HepG2 (cell line): ENCODE measurements around the gene PNLIPRP1. TPM values are rescaled to one million over a fixed set of nuclear protein-coding genes. Genes with fewer than 3 reads are reported as not detected.

Experiments
- ATAC-seq: fragments of 200-7000 bp; cut with Tn5 transposase; 3 replicates; pipeline ENCODE4 v1.9.1; 2020; ENCODE audit warnings: mild to moderate bottlenecking, moderate library complexity
- BruUV-seq: library from RNA; stranded (reverse); fragments of 400-500 nt; replicated peaks from 2 replicates; lab custom pipeline; 2021; lab: Mats Ljungman, UMichigan
- CTCF ChIA-PET: fragments of 300-600 bp; formaldehyde crosslinking; extraction: SDS; loops from one replicate; lab custom pipeline; 2021; ENCODE audit warnings: low total read pairs, inconsistent platforms, low intra/inter-chr PET ratio; lab: Yijun Ruan, JAX
- POLR2A ChIA-PET: fragments of 350-600 bp; sonication (Branson Sonifier 250); formaldehyde crosslinking; loops from one replicate; lab custom pipeline; 2020; ENCODE audit warnings: antibody characterized with exemption, inconsistent platforms; lab: Yijun Ruan, JAX
- DNase-seq: peaks from one replicate; pipeline ENCODE4 v3.0.0-alpha.2; 2015; ENCODE audit warnings: low spot score
- FAIRE-seq: peaks from 3 replicates; lab custom pipeline; 2011; peaks lifted over from hg19 to GRCh38; lab: Jason Lieb, UNC
- H2AFZ ChIP-seq: one replicate; pipeline ENCODE4 v1.6.1; 2011; ENCODE audit warnings: low read length, inconsistent platforms
- H3K27ac ChIP-seq: fragments of 300-600 bp; 3 replicates; pipeline ENCODE4 v1.8.0; 2011; ENCODE audit warnings: mixed run types, mild to moderate bottlenecking, mixed read lengths, low read length, inconsistent platforms; ENCODE audit not compliant: insufficient read depth; ENCODE audit errors: extremely low read length
- H3K27me3 ChIP-seq, 2 experiments: fragments of 200-600 bp in 1 of 2; 2 replicates in 1 of 2; 3 replicates in 1 of 2; pipeline versions ENCODE4 v1.6.0 to v1.8.0; 2011; ENCODE audit warnings: low read length in 2 of 2, mild to moderate bottlenecking in 2 of 2, moderate library complexity in 2 of 2, inconsistent platforms in 1 of 2; ENCODE audit not compliant: insufficient read depth in 2 of 2, control insufficient read depth in 1 of 2
- H3K36me3 ChIP-seq, 2 experiments: fragments of 200-600 bp in 1 of 2; replicated peaks in 1 of 2; 2 replicates in 1 of 2; 3 replicates in 1 of 2; pipeline versions ENCODE4 v1.5.1 to v1.8.0; 2011; ENCODE audit warnings: low read length in 2 of 2, inconsistent platforms in 1 of 2; ENCODE audit not compliant: insufficient read depth in 2 of 2, control insufficient read depth in 1 of 2
- H3K4me1 ChIP-seq: 2 replicates; pipeline ENCODE4 v1.5.1; 2012; ENCODE audit warnings: low read length, inconsistent platforms; ENCODE audit not compliant: insufficient read depth
- H3K4me2 ChIP-seq: 2 replicates; pipeline ENCODE4 v1.6.0; 2011; ENCODE audit warnings: low read depth, low read length, inconsistent platforms
- H3K4me3 ChIP-seq, 3 experiments: fragments of 200-600 bp in 1 of 3; sonication (generic), shearing (Covaris generic) in 1 of 3; replicated peaks in 1 of 3; 2 replicates each; pipeline ENCODE4 v1.5.1; 2011 to 2016; ENCODE audit warnings: low read length in 3 of 3, inconsistent platforms in 2 of 3, low read depth in 2 of 3, mild to moderate bottlenecking in 2 of 3, control low read depth in 1 of 3, mixed read lengths in 1 of 3; ENCODE audit not compliant: insufficient read depth in 1 of 3
- H3K79me2 ChIP-seq: one replicate; pipeline ENCODE4 v1.6.1; 2011; ENCODE audit warnings: low read length, inconsistent platforms; ENCODE audit not compliant: insufficient read depth
- H3K9ac ChIP-seq: 2 replicates; pipeline ENCODE4 v1.6.0; 2011; ENCODE audit warnings: mild to moderate bottlenecking, low read depth, low read length, inconsistent platforms; ENCODE audit not compliant: insufficient read depth
- H3K9me3 ChIP-seq: 2 replicates; pipeline ENCODE4 v1.5.1; 2012; ENCODE audit warnings: mild to moderate bottlenecking, low read length
- H4K20me1 ChIP-seq: 2 replicates; pipeline ENCODE4 v1.6.0; 2011; ENCODE audit warnings: inconsistent platforms, mild to moderate bottlenecking, low read length, moderate library complexity; ENCODE audit not compliant: insufficient read depth
- WGBS: methylation state at CpG from one replicate; pipeline ENCODE4 v1.1.6; 2017; ENCODE audit warnings: low lambda C conversion rate; 5-methylcytosine and 5-hydroxymethylcytosine counted together
- in situ Hi-C: cut with HindIII; loops from 2 replicates; pipeline ENCODE4 v1.10.0; 2017; ENCODE audit warnings: low pct_unique_long_range_greater_than_20kb; ENCODE audit not compliant: extremely low pct_ligation_motif_present
- intact Hi-C: fragments of 100-400 bp; cut with micrococcal nuclease; formaldehyde crosslinking; loops from one replicate; pipeline ENCODE4 v1.10.0; 2022; ENCODE audit not compliant: unreplicated experiment
- polyA plus RNA-seq, 8 experiments: library from polyadenylated mRNA; depleted of rRNA in 3 of 8; stranded (reverse) in 7 of 8; unstranded in 1 of 8; fragments of >200 nt; fragmentation: Illumina TruSeq in 4 of 8; extraction: Trizol in 4 of 8; gene quantifications; 2 replicates each; pipeline versions ENCODE4 v1.2.1 to v1.2.3, GENCODE V29; 2011 to 2016; ENCODE audit warnings: low read depth in 4 of 8, missing spikeins in 1 of 8, mixed read lengths in 1 of 8; ENCODE audit not compliant: insufficient read depth in 1 of 8
- total RNA-seq, 5 experiments: library from RNA; depleted of rRNA; stranded (reverse); fragments of >200 nt; fragmentation: Illumina TruSeq; extraction: Trizol; gene quantifications; 2 replicates each; pipeline ENCODE4 v1.2.3, GENCODE V29; 2016; ENCODE audit warnings: low read depth in 1 of 5
- TF ChIP-seq, protein P1 (sequence below): sonication (generic); formaldehyde crosslinking; IDR thresholded peaks from 2 replicates; pipeline ENCODE4 v1.5.0; 2020; ENCODE audit warnings: mild to moderate bottlenecking, missing genetic modification reagents, borderline replicate concordance
- TF ChIP-seq, protein P2 (sequence below): fragments of 450-650 bp; IDR thresholded peaks from 2 replicates; pipeline ENCODE4 v1.6.1; 2016

Gene PNLIPRP1
- total and polyA plus RNA-seq, 2 of the 13 experiments (the other 11 are each of a cell fraction or from before 2014, with no cell fraction given): not detected

DNA sequence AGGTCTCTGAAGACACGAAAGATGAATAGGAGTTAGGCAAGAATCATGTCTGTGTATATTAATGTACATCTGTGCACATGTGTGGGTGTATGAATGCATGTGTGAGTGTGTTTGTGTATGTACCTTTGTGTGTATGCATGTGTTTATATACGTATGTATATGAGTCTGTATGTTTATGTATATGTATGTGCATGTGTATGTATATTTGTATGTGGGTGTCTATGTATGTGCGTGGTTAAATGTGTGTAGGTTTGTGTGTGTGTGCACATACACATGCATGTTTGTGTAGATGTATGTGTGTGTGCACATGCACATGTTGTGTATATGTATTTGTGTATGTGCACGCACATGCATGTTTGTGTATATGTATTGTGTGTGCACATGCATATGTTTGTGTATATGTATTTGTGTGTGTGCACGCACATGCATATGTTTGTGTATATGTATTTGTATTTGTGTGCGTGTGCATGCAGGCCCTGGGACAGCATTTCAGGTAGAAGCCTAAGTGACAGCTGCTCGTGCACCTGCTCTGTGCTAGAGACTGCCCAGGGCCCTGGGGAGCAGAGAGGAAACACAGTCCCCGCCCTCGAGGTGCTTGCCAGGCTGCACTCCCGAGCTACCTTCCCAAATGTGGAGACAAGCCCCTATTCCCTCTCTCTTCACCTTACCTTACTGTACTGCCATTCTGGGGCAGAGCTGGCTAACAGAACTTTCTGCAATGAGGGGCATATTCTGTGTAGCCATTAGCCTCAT lies 12.1 kb downstream of the PNLIPRP1 start:
- no peak overlapping the region for H2AFZ ChIP-seq
- CTCF ChIA-PET: no interaction called here
- no peaks in the 10 kb centered on the region for H3K36me3 ChIP-seq
- WGBS: 22% methylated on average over 10 of the region's 10 CpGs
- no TSS peak for BruUV-seq
- TF ChIP-seq, protein P1, sequence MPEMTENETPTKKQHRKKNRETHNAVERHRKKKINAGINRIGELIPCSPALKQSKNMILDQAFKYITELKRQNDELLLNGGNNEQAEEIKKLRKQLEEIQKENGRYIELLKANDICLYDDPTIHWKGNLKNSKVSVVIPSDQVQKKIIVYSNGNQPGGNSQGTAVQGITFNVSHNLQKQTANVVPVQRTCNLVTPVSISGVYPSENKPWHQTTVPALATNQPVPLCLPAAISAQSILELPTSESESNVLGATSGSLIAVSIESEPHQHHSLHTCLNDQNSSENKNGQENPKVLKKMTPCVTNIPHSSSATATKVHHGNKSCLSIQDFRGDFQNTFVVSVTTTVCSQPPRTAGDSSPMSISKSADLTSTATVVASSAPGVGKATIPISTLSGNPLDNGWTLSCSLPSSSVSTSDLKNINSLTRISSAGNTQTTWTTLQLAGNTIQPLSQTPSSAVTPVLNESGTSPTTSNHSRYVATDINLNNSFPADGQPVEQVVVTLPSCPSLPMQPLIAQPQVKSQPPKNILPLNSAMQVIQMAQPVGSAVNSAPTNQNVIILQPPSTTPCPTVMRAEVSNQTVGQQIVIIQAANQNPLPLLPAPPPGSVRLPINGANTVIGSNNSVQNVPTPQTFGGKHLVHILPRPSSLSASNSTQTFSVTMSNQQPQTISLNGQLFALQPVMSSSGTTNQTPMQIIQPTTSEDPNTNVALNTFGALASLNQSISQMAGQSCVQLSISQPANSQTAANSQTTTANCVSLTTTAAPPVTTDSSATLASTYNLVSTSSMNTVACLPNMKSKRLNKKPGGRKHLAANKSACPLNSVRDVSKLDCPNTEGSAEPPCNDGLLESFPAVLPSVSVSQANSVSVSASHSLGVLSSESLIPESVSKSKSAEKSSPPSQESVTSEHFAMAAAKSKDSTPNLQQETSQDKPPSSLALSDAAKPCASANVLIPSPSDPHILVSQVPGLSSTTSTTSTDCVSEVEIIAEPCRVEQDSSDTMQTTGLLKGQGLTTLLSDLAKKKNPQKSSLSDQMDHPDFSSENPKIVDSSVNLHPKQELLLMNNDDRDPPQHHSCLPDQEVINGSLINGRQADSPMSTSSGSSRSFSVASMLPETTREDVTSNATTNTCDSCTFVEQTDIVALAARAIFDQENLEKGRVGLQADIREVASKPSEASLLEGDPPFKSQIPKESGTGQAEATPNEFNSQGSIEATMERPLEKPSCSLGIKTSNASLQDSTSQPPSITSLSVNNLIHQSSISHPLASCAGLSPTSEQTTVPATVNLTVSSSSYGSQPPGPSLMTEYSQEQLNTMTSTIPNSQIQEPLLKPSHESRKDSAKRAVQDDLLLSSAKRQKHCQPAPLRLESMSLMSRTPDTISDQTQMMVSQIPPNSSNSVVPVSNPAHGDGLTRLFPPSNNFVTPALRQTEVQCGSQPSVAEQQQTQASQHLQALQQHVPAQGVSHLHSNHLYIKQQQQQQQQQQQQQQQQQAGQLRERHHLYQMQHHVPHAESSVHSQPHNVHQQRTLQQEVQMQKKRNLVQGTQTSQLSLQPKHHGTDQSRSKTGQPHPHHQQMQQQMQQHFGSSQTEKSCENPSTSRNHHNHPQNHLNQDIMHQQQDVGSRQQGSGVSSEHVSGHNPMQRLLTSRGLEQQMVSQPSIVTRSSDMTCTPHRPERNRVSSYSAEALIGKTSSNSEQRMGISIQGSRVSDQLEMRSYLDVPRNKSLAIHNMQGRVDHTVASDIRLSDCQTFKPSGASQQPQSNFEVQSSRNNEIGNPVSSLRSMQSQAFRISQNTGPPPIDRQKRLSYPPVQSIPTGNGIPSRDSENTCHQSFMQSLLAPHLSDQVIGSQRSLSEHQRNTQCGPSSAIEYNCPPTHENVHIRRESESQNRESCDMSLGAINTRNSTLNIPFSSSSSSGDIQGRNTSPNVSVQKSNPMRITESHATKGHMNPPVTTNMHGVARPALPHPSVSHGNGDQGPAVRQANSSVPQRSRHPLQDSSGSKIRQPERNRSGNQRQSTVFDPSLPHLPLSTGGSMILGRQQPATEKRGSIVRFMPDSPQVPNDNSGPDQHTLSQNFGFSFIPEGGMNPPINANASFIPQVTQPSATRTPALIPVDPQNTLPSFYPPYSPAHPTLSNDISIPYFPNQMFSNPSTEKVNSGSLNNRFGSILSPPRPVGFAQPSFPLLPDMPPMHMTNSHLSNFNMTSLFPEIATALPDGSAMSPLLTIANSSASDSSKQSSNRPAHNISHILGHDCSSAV (CRISPR knock-in tag): no peak
- TF ChIP-seq, protein P2, sequence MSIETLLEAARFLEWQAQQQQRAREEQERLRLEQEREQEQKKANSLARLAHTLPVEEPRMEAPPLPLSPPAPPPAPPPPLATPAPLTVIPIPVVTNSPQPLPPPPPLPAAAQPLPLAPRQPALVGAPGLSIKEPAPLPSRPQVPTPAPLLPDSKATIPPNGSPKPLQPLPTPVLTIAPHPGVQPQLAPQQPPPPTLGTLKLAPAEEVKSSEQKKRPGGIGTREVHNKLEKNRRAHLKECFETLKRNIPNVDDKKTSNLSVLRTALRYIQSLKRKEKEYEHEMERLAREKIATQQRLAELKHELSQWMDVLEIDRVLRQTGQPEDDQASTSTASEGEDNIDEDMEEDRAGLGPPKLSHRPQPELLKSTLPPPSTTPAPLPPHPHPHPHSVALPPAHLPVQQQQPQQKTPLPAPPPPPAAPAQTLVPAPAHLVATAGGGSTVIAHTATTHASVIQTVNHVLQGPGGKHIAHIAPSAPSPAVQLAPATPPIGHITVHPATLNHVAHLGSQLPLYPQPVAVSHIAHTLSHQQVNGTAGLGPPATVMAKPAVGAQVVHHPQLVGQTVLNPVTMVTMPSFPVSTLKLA: peak; percentile 84
- ATAC-seq: no peak
- no peaks in the 10 kb centered on the region for H3K4me1 ChIP-seq
- POLR2A ChIA-PET: no interaction called here
- no peak overlapping the region for H3K27ac ChIP-seq
- no peaks in the 10 kb centered on the region for H3K79me2 ChIP-seq
- no peak overlapping the region for H3K4me3 ChIP-seq
- no peaks in the 10 kb centered on the region for H4K20me1 ChIP-seq
- no peak overlapping the region for H3K9ac ChIP-seq
- in situ Hi-C loops: no loop called here
- no peak overlapping the region for H3K4me2 ChIP-seq
- H3K9me3 ChIP-seq: no peaks in the 10 kb centered on the region
- DNase-seq: no peak
- intact Hi-C loops: no loop called here
- FAIRE-seq: no peak
- H3K27me3 ChIP-seq: peaks cover 1 to 15% of the 10 kb centered on the region in 2 experiments; a peak in 3 of 5 replicates
